Keratinocyte (primary cell): ENCODE measurements around the gene ALG14. TPM values are rescaled to one million over a fixed set of nuclear protein-coding genes. Genes with fewer than 3 reads are reported as not detected.
"Not testable (repeated sequence)": the region's sequence is repeated elsewhere in the genome, so short reads cannot be mapped to it uniquely, and the experiment has no call there.

Source experiments
- DNase-seq: peaks from one replicate; pipeline ENCODE4 v3.0.0-alpha.2; 2011; ENCODE audit warnings: low read depth, missing footprints, low spot score
- FAIRE-seq: peaks from 2 replicates; lab custom pipeline; 2011; peaks lifted over from hg19 to GRCh38; lab: Jason Lieb, UNC
- H2AFZ ChIP-seq: 2 replicates; pipeline ENCODE4 v1.6.0; 2012; ENCODE audit warnings: low read length, control low read depth, inconsistent platforms; ENCODE audit not compliant: control insufficient read depth
- H3K27ac ChIP-seq: 2 replicates; pipeline ENCODE4 v1.5.1; 2011; ENCODE audit warnings: low read length; ENCODE audit not compliant: control insufficient read depth, insufficient read depth
- H3K27me3 ChIP-seq: 3 replicates; pipeline ENCODE4 v1.6.0; 2011; ENCODE audit warnings: low read length; ENCODE audit not compliant: control insufficient read depth, insufficient read depth; ENCODE audit errors: extremely low read depth
- H3K36me3 ChIP-seq, 2 experiments: 2 replicates in 1 of 2; 3 replicates in 1 of 2; pipeline ENCODE4 v1.5.1; 2011; ENCODE audit warnings: low read length in 2 of 2, mild to moderate bottlenecking in 1 of 2; ENCODE audit not compliant: control insufficient read depth in 2 of 2, insufficient read depth in 2 of 2; ENCODE audit errors: extremely low read depth in 1 of 2
- H3K4me1 ChIP-seq: 3 replicates; pipeline ENCODE4 v1.5.1; 2011; ENCODE audit warnings: low read length; ENCODE audit not compliant: control insufficient read depth, insufficient read depth; ENCODE audit errors: extremely low read depth
- H3K4me2 ChIP-seq: 3 replicates; pipeline ENCODE4 v1.6.0; 2011; ENCODE audit warnings: low read depth, low read length; ENCODE audit not compliant: control insufficient read depth, insufficient read depth; ENCODE audit errors: extremely low read depth
- H3K4me3 ChIP-seq, 3 experiments: fragments of 200-600 bp in 1 of 3; sonication (generic) in 1 of 3; 2 replicates in 2 of 3; 3 replicates in 1 of 3; pipeline ENCODE4 v1.5.1; 2011 to 2016; ENCODE audit warnings: low read length in 3 of 3, mild to moderate bottlenecking in 3 of 3, control low read depth in 2 of 3, inconsistent platforms in 1 of 3, low read depth in 1 of 3, mixed read lengths in 1 of 3, mixed run types in 1 of 3, moderate library complexity in 1 of 3; ENCODE audit not compliant: control insufficient read depth in 2 of 3, insufficient read depth in 2 of 3; ENCODE audit errors: extremely low read depth in 1 of 3
- H3K79me2 ChIP-seq: 2 replicates; pipeline ENCODE4 v1.6.0; 2012; ENCODE audit warnings: low read length; ENCODE audit not compliant: control insufficient read depth, insufficient read depth
- H3K9ac ChIP-seq: 3 replicates; pipeline ENCODE4 v1.6.0; 2011; ENCODE audit warnings: low read length; ENCODE audit not compliant: control insufficient read depth, insufficient read depth; ENCODE audit errors: extremely low read depth
- H3K9me1 ChIP-seq: 3 replicates; pipeline ENCODE4 v1.6.0; 2011; ENCODE audit warnings: low read length; ENCODE audit not compliant: control insufficient read depth, insufficient read depth; ENCODE audit errors: extremely low read depth
- H3K9me3 ChIP-seq: 2 replicates; pipeline ENCODE4 v1.5.1; 2012; ENCODE audit warnings: low read depth, low read length; ENCODE audit not compliant: control insufficient read depth
- H4K20me1 ChIP-seq: 3 replicates; pipeline ENCODE4 v1.6.0; 2011; ENCODE audit warnings: low read length; ENCODE audit not compliant: control insufficient read depth, insufficient read depth; ENCODE audit errors: extremely low read depth
- CTCF ChIP-seq, 3 experiments: IDR thresholded peaks in 1 of 3; conservative IDR thresholded peaks in 1 of 3; optimal IDR thresholded peaks in 1 of 3; 2 replicates in 2 of 3; 3 replicates in 1 of 3; pipeline versions ENCODE3 to v1.5.1; 2011; ENCODE audit warnings: low read length in 3 of 3, mild to moderate bottlenecking in 3 of 3, moderate library complexity in 2 of 3, control low read depth in 1 of 3, inconsistent platforms in 1 of 3; ENCODE audit not compliant: insufficient read depth in 2 of 3; ENCODE audit errors: extremely low read depth in 1 of 3
- EZH2 ChIP-seq: IDR thresholded peaks from one replicate; pipeline ENCODE4 v1.6.1; 2012; ENCODE audit warnings: inconsistent platforms, mild to moderate bottlenecking, low read length, moderate library complexity
- dilution Hi-C: fragments of 300-500 bp; cut with MboI; formaldehyde crosslinking; loops from one replicate; pipeline ENCODE4 v1.7.0; 2020; ENCODE audit warnings: low sequenced_read_pairs; ENCODE audit not compliant: extremely low pct_ligation_motif_present
- polyA plus RNA-seq, 5 experiments: library from polyadenylated mRNA; depleted of rRNA in 3 of 5; stranded (reverse) in 3 of 5; stranded (forward) in 1 of 5; unstranded in 1 of 5; fragments of >200 nt; gene quantifications; 1 replicate in 1 of 5; 2 replicates in 3 of 5; 3 replicates in 1 of 5; pipeline versions ENCODE4 v1.2.1 to v1.2.3, GENCODE V29; 2011 to 2012; ENCODE audit warnings: missing spikeins in 2 of 5, low read depth in 1 of 5, low replicate concordance in 1 of 5

ALG14 gene
- polyA plus RNA-seq, 1 donor (not counting 4 experiments of a cell fraction or from before 2014, with no cell fraction given): 4.6 TPM

GRCh38 chr1:95094923-95095322, 22.2 kb upstream of the ALG14 start:
- Histone ChIP-seq H3K27ac (no peak overlapping the region), H4K20me1 (no peaks in the 10 kb centered on the region), H3K9me1 (no peaks in the 10 kb centered on the region), H3K4me3 (no peak overlapping the region), H3K4me2 (no peak overlapping the region), H3K9ac (no peak overlapping the region), H2AFZ (no peak overlapping the region), H3K9me3 (peaks cover 2% of the 10 kb centered on the region), H3K4me1 (no peaks in the 10 kb centered on the region), H3K27me3 (no peaks in the 10 kb centered on the region), H3K36me3 (no peaks in the 10 kb centered on the region), H3K79me2 (no peaks in the 10 kb centered on the region)
- DNase-seq (no peak), FAIRE-seq (no peak)
- dilution Hi-C loops: no loop called here
- TF ChIP-seq EZH2 (no peak), CTCF (optimal IDR thresholded peaks at IDR 0.05 in 1 of 3, IDR thresholded peaks at IDR 0.05 in 1 of 3, conservative IDR thresholded peaks at IDR 0.05 in 1 of 3; ENCODE audit: extremely low read depth in 1 of 3, insufficient read depth in 2 of 3, low read length in 3 of 3) (no peak)

- H3K27ac ChIP-seq: no peak overlapping the region
- DNase-seq (no peak), FAIRE-seq (no peak)
- H3K4me3 ChIP-seq: no peak overlapping the region
- TF ChIP-seq EZH2 (no peak), CTCF (optimal IDR thresholded peaks at IDR 0.05 in 1 of 3, IDR thresholded peaks at IDR 0.05 in 1 of 3, conservative IDR thresholded peaks at IDR 0.05 in 1 of 3; ENCODE audit: extremely low read depth in 1 of 3, insufficient read depth in 2 of 3, low read length in 3 of 3) (no peak)
- no peaks in the 10 kb centered on the region for H3K4me1 ChIP-seq
- H3K9me1 ChIP-seq: no peaks in the 10 kb centered on the region
- dilution Hi-C loops: no loop called here
- H3K4me2 ChIP-seq: no peak overlapping the region
- no peak overlapping the region for H3K9ac ChIP-seq
- H3K27me3 ChIP-seq: no peaks in the 10 kb centered on the region
- no peaks in the 10 kb centered on the region for H4K20me1 ChIP-seq
- no peaks in the 10 kb centered on the region for H3K36me3 ChIP-seq
- peaks cover 2% of the 10 kb centered on the region for H3K9me3 ChIP-seq
- no peaks in the 10 kb centered on the region for H3K79me2 ChIP-seq
- H2AFZ ChIP-seq: no peak overlapping the region
Measured at GRCh38 chr1:95093296-95093695, 20.5 kb upstream of the ALG14 start.

- H3K9me1 ChIP-seq, H3K79me2 ChIP-seq, H3K4me3 ChIP-seq, H3K27ac ChIP-seq, H3K36me3 ChIP-seq, H4K20me1 ChIP-seq, H3K27me3 ChIP-seq, DNase-seq, H3K9me3 ChIP-seq, FAIRE-seq, H2AFZ ChIP-seq, H3K9ac ChIP-seq, H3K4me1 ChIP-seq, dilution Hi-C loops, H3K4me2 ChIP-seq: not testable (repeated sequence)
Measured at GRCh38 chr1:95092891-95093290, 20.1 kb upstream of the ALG14 start.

- H2AFZ ChIP-seq, H3K4me2 ChIP-seq, H3K79me2 ChIP-seq, FAIRE-seq, H3K27ac ChIP-seq, H3K36me3 ChIP-seq, H3K27me3 ChIP-seq, dilution Hi-C loops, H3K4me1 ChIP-seq, H3K9ac ChIP-seq, H3K4me3 ChIP-seq, H3K9me1 ChIP-seq, H3K9me3 ChIP-seq, H4K20me1 ChIP-seq, DNase-seq: not testable (repeated sequence)
Measured at GRCh38 chr1:95091290-95091689, 18.5 kb upstream of the ALG14 start.
